Lung (tissue), 12 donors: ENCODE results near the gene ELAVL4. TPM values are rescaled to one million over a fixed set of nuclear protein-coding genes. Genes with fewer than 3 reads are reported as not detected.

Experiments
- ATAC-seq: fragments of 200-7000 bp; cut with Tn5 transposase; one replicate; pipeline ENCODE4 v1.9.1; 2020; ENCODE audit warnings: moderate number of reproducible peaks; ENCODE audit not compliant: insufficient read depth, low FRiP score
- DNase-seq, 3 donors: peaks; one replicate each; pipeline ENCODE4 v3.0.0-alpha.2; 2013 to 2017
- H3K27ac ChIP-seq, 2 donors: one replicate each; pipeline ENCODE4 v1.5.1; 2013; ENCODE audit warnings: mild to moderate bottlenecking in 2 of 2, moderate library complexity in 2 of 2, control low read depth in 1 of 2, inconsistent platforms in 1 of 2, low read depth in 1 of 2, low read length in 1 of 2
- H3K27me3 ChIP-seq, 3 donors: one replicate each; pipeline ENCODE4 v1.5.1; 2013; ENCODE audit warnings: low read length in 2 of 3; ENCODE audit not compliant: control insufficient read depth in 3 of 3, insufficient read depth in 3 of 3
- H3K36me3 ChIP-seq, 4 donors: one replicate each; pipeline ENCODE4 v1.5.1; 2013; ENCODE audit warnings: low read length in 4 of 4, mild to moderate bottlenecking in 1 of 4, moderate library complexity in 1 of 4; ENCODE audit not compliant: control insufficient read depth in 4 of 4, insufficient read depth in 4 of 4
- H3K4me1 ChIP-seq, 5 donors: one replicate each; pipeline ENCODE4 v1.5.1; 2013; ENCODE audit warnings: low read length in 5 of 5, mild to moderate bottlenecking in 2 of 5, moderate library complexity in 1 of 5; ENCODE audit not compliant: control insufficient read depth in 5 of 5, insufficient read depth in 5 of 5
- H3K4me3 ChIP-seq: one replicate; pipeline ENCODE4 v1.5.1; 2013; ENCODE audit warnings: mild to moderate bottlenecking, control low read depth, moderate library complexity
- H3K9ac ChIP-seq, 2 donors: one replicate each; pipeline ENCODE4 v1.5.1; 2013; ENCODE audit warnings: low read length in 2 of 2, control low read depth in 1 of 2; ENCODE audit not compliant: insufficient read depth in 1 of 2
- H3K9me3 ChIP-seq, 4 donors: one replicate each; pipeline ENCODE4 v1.5.1; 2013; ENCODE audit warnings: low read length in 3 of 4, mild to moderate bottlenecking in 1 of 4, moderate library complexity in 1 of 4; ENCODE audit not compliant: control insufficient read depth in 4 of 4, insufficient read depth in 3 of 4
- WGBS, 2 donors: extraction: QIAGEN DNeasy Blood & Tissue Kit; methylation state at CpG; one replicate each; pipeline ENCODE4 v1.1.7; 2013; 5-methylcytosine and 5-hydroxymethylcytosine counted together
- polyA plus RNA-seq, 2 donors: library from polyadenylated mRNA; stranded (reverse); fragments of 200-250 nt; gene quantifications; one replicate each; pipeline ENCODE4 v1.2.1, GENCODE V29; 2013
- total RNA-seq, 2 donors: library from RNA; depleted of rRNA in 1 of 2; stranded (reverse); fragments of >200 nt in 1 of 2; gene quantifications; one replicate each; pipeline ENCODE4 v1.2.1, GENCODE V29; 2014 to 2021
- TF ChIP-seq, protein P1 (sequence below): IDR thresholded peaks from 2 replicates; pipeline ENCODE4 v1.5.1; 2012; ENCODE audit warnings: mild to moderate bottlenecking; ENCODE audit errors: control extremely low read depth, extremely low read depth
- donor health status: control.
- donor health status: control.
- donor health status: Bipolar disorder and iron deficiency.
- donor health status: healthy.
- donor health status: DM: yes; HTN: yes; CAD: no.

The ELAVL4 gene
- total and polyA plus RNA-seq, 4 donors = 0.03 to 0.74 (median 0.30) TPM

GRCh38 chr1:50180367-50180766, 71.6 kb downstream of the ELAVL4 start:
- WGBS, 2 donors = 90 to 96% methylated on average over 1 of the region's 1 CpG
- Histone ChIP-seq H3K36me3 (no peaks in the 10 kb centered on the region), H3K4me1 (peaks cover 0 to 4% (median 0%) of the 10 kb centered on the region in 5 donors), H3K4me3 (no peak overlapping the region), H3K9ac (no peak overlapping the region), H3K9me3 (peaks cover 0 to 1% (median 0%) of the 10 kb centered on the region in 4 donors), H3K27ac (no peak overlapping the region), H3K27me3 (no peaks in the 10 kb centered on the region)
- DNase-seq (no peak), ATAC-seq (no peak)
- TF ChIP-seq, protein P1, sequence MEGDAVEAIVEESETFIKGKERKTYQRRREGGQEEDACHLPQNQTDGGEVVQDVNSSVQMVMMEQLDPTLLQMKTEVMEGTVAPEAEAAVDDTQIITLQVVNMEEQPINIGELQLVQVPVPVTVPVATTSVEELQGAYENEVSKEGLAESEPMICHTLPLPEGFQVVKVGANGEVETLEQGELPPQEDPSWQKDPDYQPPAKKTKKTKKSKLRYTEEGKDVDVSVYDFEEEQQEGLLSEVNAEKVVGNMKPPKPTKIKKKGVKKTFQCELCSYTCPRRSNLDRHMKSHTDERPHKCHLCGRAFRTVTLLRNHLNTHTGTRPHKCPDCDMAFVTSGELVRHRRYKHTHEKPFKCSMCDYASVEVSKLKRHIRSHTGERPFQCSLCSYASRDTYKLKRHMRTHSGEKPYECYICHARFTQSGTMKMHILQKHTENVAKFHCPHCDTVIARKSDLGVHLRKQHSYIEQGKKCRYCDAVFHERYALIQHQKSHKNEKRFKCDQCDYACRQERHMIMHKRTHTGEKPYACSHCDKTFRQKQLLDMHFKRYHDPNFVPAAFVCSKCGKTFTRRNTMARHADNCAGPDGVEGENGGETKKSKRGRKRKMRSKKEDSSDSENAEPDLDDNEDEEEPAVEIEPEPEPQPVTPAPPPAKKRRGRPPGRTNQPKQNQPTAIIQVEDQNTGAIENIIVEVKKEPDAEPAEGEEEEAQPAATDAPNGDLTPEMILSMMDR = no peak

GRCh38 chr1:50181027-50181663, 72.4 kb downstream of the ELAVL4 start:
- WGBS, 2 donors = 44 to 66% methylated on average over 3 of the region's 3 CpGs
- H3K9ac ChIP-seq = no peak overlapping the region
- no peaks in the 10 kb centered on the region for H3K36me3 ChIP-seq
- TF ChIP-seq, protein P1 = no peak
- DNase-seq (peak in 2 of 3 donors; percentile 0 to 42), ATAC-seq (no peak)
- H3K27ac ChIP-seq = no peak overlapping the region
- peaks cover 0 to 1% (median 0%) of the 10 kb centered on the region in 5 donors for H3K4me1 ChIP-seq
- H3K4me3 ChIP-seq = no peak overlapping the region
- H3K9me3 ChIP-seq = peaks cover 0 to 1% (median 0%) of the 10 kb centered on the region in 4 donors
- no peaks in the 10 kb centered on the region for H3K27me3 ChIP-seq

DNA sequence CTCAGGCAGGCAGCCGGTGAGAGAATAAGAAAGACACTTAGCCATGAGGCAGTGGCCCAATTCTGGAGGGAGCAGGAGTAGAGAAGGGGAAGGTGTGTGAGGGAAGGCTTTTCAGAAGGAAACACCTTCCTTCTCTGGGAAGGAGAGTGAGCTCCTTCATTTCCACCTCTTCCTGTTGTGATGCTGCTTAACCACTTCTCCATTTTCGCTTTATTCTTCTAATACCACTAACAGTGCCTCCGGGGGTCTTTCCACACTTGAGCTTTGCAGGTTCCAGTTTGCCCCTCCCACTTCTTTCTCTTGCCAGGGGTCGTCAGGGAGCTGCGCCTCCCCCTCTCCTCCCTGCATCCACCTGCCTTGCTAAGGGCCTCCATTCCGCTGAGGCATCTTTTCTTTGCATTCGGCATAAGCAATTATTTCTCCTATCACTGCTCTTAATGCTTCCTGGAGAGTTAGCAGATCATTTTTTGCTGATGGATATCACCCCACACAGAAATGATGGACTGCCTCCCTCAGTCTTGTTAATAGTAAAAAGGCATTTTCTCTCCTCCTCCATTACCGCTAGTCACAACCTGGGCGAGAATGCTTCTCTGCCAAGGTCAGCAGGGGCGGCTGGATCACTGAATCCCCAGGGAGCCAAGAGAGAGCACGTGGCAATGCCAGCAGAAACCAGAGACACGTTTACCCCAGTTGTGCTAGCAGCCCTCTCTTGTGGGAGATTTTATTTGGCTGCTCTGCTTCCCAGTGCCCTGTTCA, 74.8 kb downstream of the ELAVL4 start:
- H3K9me3 ChIP-seq = peaks cover 0 to 1% (median 0%) of the 10 kb centered on the region in 4 donors
- DNase-seq (no peak), ATAC-seq (no peak)
- no peaks in the 10 kb centered on the region for H3K36me3 ChIP-seq
- TF ChIP-seq, protein P1 = no peak
- H3K4me1 ChIP-seq = peaks cover 0 to 1% (median 0%) of the 10 kb centered on the region in 5 donors
- no peak overlapping the region for H3K9ac ChIP-seq
- WGBS, 2 donors = 19 to 33% methylated on average over 12 of the region's 12 CpGs
- no peak overlapping the region for H3K4me3 ChIP-seq
- no peaks in the 10 kb centered on the region for H3K27me3 ChIP-seq
- no peak overlapping the region for H3K27ac ChIP-seq
